A673 (cell line): ENCODE results near the gene ZNF358.

Experiments used
- EZH2 ChIP-seq: fragments of 200-600 bp; sonication (generic); IDR thresholded peaks from 2 replicates; pipeline ENCODE4 v1.6.1; 2017; ENCODE audit warnings: borderline replicate concordance, low read depth, mild to moderate bottlenecking, mixed read lengths, antibody characterized with exemption, low read length; ENCODE audit not compliant: poor library complexity, severe bottlenecking
- TF ChIP-seq, protein P1 (sequence below): fragments of 300-800, 200-600 bp; sonication (generic); conservative IDR thresholded peaks from 2 replicates; pipeline ENCODE4 v1.5.1; 2017; ENCODE audit warnings: low read depth, mild to moderate bottlenecking, antibody characterized with exemption, low read length, moderate library complexity, mixed read lengths

DNA sequence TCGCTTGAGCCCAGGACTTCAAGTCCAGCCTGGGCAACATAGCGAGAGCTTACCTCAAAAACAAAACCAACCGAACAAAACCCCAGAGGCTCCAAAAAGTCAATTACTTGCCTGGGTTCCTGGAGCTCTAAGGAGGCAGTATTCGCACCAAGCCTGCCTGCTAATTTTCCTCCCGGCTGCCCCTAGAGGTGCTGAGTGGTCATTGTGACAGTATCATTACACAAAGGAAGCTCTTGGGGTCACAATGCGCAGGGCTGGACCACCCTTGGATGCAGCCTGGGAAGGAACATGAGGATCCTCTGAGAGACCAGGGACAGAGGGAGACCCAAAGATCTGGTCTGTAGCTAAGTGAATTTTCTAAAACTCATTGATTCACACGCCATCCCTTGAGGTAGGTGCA is 18.6 kb upstream of the ZNF358 start:
- TF ChIP-seq, protein P1, sequence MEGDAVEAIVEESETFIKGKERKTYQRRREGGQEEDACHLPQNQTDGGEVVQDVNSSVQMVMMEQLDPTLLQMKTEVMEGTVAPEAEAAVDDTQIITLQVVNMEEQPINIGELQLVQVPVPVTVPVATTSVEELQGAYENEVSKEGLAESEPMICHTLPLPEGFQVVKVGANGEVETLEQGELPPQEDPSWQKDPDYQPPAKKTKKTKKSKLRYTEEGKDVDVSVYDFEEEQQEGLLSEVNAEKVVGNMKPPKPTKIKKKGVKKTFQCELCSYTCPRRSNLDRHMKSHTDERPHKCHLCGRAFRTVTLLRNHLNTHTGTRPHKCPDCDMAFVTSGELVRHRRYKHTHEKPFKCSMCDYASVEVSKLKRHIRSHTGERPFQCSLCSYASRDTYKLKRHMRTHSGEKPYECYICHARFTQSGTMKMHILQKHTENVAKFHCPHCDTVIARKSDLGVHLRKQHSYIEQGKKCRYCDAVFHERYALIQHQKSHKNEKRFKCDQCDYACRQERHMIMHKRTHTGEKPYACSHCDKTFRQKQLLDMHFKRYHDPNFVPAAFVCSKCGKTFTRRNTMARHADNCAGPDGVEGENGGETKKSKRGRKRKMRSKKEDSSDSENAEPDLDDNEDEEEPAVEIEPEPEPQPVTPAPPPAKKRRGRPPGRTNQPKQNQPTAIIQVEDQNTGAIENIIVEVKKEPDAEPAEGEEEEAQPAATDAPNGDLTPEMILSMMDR: peak; percentile 43
- no peak for TF ChIP-seq EZH2
